ENCODE results near the gene ZSWIM4. TPM values are rescaled to one million over a fixed set of nuclear protein-coding genes. Genes with fewer than 3 reads are reported as not detected.

The ZSWIM4 gene
- total and polyA plus RNA-seq, 2 of the 13 experiments (the other 11 are each of a cell fraction or from before 2014, with no cell fraction given), result 0.33 to 0.86 TPM

GRCh38 chr19:13764101-13764807 lies 31.0 kb upstream of the ZSWIM4 start, which contains the start of gene MRI1 (continued):
- TF ChIP-seq FOXA1 (IDR thresholded peaks at IDR 0.05), result no peak
- no peak for TF ChIP-seq FOXA1 (CRISPR knock-in tag; IDR thresholded peaks at IDR 0.05)
- no peak for TF ChIP-seq GTF3A (CRISPR knock-in tag; conservative IDR thresholded peaks at IDR 0.05)
- TF ChIP-seq PHF5A (CRISPR knock-in tag; IDR thresholded peaks at IDR 0.05; ENCODE audit: low read depth, unreplicated experiment), result no peak
- TF ChIP-seq KMT2A (CRISPR knock-in tag; IDR thresholded peaks at IDR 0.05), result no peak
- TF ChIP-seq HINFP (CRISPR knock-in tag; IDR thresholded peaks at IDR 0.05; ENCODE audit: low read depth), result no peak
- no peak for TF ChIP-seq E2F5 (CRISPR knock-in tag; conservative IDR thresholded peaks at IDR 0.05)
- peak; percentile 26 to 89; a peak in 3 of 4 replicates for TF ChIP-seq POLR2A (IDR thresholded peaks at IDR 0.05; ENCODE audit: insufficient read depth in 1 of 2, low read depth in 2 of 2, low read length in 2 of 2)
- peak; percentile 20; the same call in 1 of the 2 replicates for TF ChIP-seq ZNF430 (CRISPR knock-in tag; IDR thresholded peaks at IDR 0.05)
- no peak for TF ChIP-seq ZNF841 (CRISPR knock-in tag; IDR thresholded peaks at IDR 0.05; ENCODE audit: borderline replicate concordance)
- peak; percentile 26; the same call in 1 of the 2 replicates for TF ChIP-seq GATAD2A (CRISPR knock-in tag; IDR thresholded peaks at IDR 0.05)
- TF ChIP-seq ZBTB7B (CRISPR knock-in tag; IDR thresholded peaks at IDR 0.05), result no peak
- no peak for TF ChIP-seq ETV6 (CRISPR knock-in tag; conservative IDR thresholded peaks at IDR 0.05)
- TF ChIP-seq YEATS2 (CRISPR knock-in tag; IDR thresholded peaks at IDR 0.05; ENCODE audit: borderline replicate concordance), result peak; percentile 68
- TF ChIP-seq SMAD9 (CRISPR knock-in tag; IDR thresholded peaks at IDR 0.05), result no peak
- TF ChIP-seq ZSCAN30 (CRISPR knock-in tag; IDR thresholded peaks at IDR 0.05), result no peak
- no peak for TF ChIP-seq HCFC1 (IDR thresholded peaks at IDR 0.05; ENCODE audit: low read depth, low read length)
- peak; percentile 57 for TF ChIP-seq ELF1 (CRISPR knock-in tag; IDR thresholded peaks at IDR 0.05)
- 0 out of 2 replicates have a peak, but pooled peaks have one; percentile 38 for TF ChIP-seq HES4 (CRISPR knock-in tag; IDR thresholded peaks at IDR 0.05; ENCODE audit: borderline replicate concordance)
- TF ChIP-seq BCL3 (CRISPR knock-in tag; IDR thresholded peaks at IDR 0.05), result peak; percentile 40; the same call in 1 of the 2 replicates
- 0 out of 2 replicates have a peak, but pooled peaks have one; percentile 37 for TF ChIP-seq ZNF383 (CRISPR knock-in tag; IDR thresholded peaks at IDR 0.05; ENCODE audit: borderline replicate concordance)
- TF ChIP-seq SOX5 (CRISPR knock-in tag; IDR thresholded peaks at IDR 0.05; ENCODE audit: borderline replicate concordance), result no peak
- TF ChIP-seq POLR2AphosphoS5 (IDR thresholded peaks at IDR 0.05; ENCODE audit: low read depth, low read length), result peak; percentile 81
- TF ChIP-seq ZFY (CRISPR knock-in tag; IDR thresholded peaks at IDR 0.05), result peak; percentile 62
- no peak for TF ChIP-seq ZNF260 (CRISPR knock-in tag; IDR thresholded peaks at IDR 0.05; ENCODE audit: borderline replicate concordance, low read depth)
- no peak for TF ChIP-seq ZNF30 (CRISPR knock-in tag; IDR thresholded peaks at IDR 0.05)
- no peak for TF ChIP-seq ZNF616 (CRISPR knock-in tag; IDR thresholded peaks at IDR 0.05; ENCODE audit: low read depth)
- TF ChIP-seq TBX2 (CRISPR knock-in tag; IDR thresholded peaks at IDR 0.05; ENCODE audit: borderline replicate concordance), result no peak
- no peak for TF ChIP-seq HDAC6 (IDR thresholded peaks at IDR 0.05; ENCODE audit: low read depth, low read length)
- no peak for TF ChIP-seq SP1 (IDR thresholded peaks at IDR 0.05)
- TF ChIP-seq SP1 (CRISPR knock-in tag; IDR thresholded peaks at IDR 0.05), result peak; percentile 67
- TF ChIP-seq ZNF761 (CRISPR knock-in tag; conservative IDR thresholded peaks at IDR 0.05), result 0 out of 2 replicates have a peak, but pooled peaks have one; percentile 35
